HL-60 (cell line): ENCODE data around the gene VWA8.

Experiments
- CTCF ChIP-seq: IDR thresholded peaks from one replicate; pipeline ENCODE4 v1.5.1; 2011; ENCODE audit warnings: low read length, control low read depth, inconsistent platforms; ENCODE audit not compliant: insufficient read depth
- POLR2AphosphoS5 ChIP-seq: IDR thresholded peaks from 2 replicates; pipeline ENCODE4 v1.6.1; 2012; ENCODE audit warnings: low read depth
- REST ChIP-seq: IDR thresholded peaks from 2 replicates; pipeline ENCODE4 v1.6.1; 2012; ENCODE audit warnings: low read depth; ENCODE audit not compliant: insufficient replicate concordance

- TF ChIP-seq REST, result no peak
- no peak for TF ChIP-seq POLR2AphosphoS5
- TF ChIP-seq CTCF, result no peak
These were observed 282.7 kb downstream of the VWA8 start for GRCh38 chr13:41678249-41678648.
